T-helper 1 cell treated with Interleukin-12 subunit alpha and Interleukin-12 subunit beta and Interleukin-4 antibody, amounts not matched to agents 30 μg/mL and 1 μg/mL, for 36 hours (primary cell): ENCODE data around the gene LCN15.
"Not testable (repeated sequence)": the region's sequence is repeated elsewhere in the genome, so short reads cannot be mapped to it uniquely, and the experiment has no call there.

Experiments
- H3K27ac Mint-ChIP-seq: one replicate; pipeline ENCODE4 v1.8.0; 2021; ENCODE audit warnings: mild to moderate bottlenecking, mixed read lengths
- H3K27me3 Mint-ChIP-seq: one replicate; pipeline ENCODE4 v1.8.0; 2021; ENCODE audit warnings: low read depth, mixed read lengths
- H3K36me3 Mint-ChIP-seq: one replicate; pipeline ENCODE4 v1.8.0; 2021; ENCODE audit warnings: low read depth, mixed read lengths
- H3K4me1 Mint-ChIP-seq: one replicate; pipeline ENCODE4 v1.8.0; 2021; ENCODE audit warnings: low read depth, mixed read lengths
- H3K4me3 Mint-ChIP-seq: one replicate; pipeline ENCODE4 v1.8.0; 2021; ENCODE audit warnings: mild to moderate bottlenecking, moderate library complexity, mixed read lengths
- H3K9me3 Mint-ChIP-seq: one replicate; pipeline ENCODE4 v1.8.0; 2021; ENCODE audit warnings: mixed read lengths

LCN15 gene

DNA sequence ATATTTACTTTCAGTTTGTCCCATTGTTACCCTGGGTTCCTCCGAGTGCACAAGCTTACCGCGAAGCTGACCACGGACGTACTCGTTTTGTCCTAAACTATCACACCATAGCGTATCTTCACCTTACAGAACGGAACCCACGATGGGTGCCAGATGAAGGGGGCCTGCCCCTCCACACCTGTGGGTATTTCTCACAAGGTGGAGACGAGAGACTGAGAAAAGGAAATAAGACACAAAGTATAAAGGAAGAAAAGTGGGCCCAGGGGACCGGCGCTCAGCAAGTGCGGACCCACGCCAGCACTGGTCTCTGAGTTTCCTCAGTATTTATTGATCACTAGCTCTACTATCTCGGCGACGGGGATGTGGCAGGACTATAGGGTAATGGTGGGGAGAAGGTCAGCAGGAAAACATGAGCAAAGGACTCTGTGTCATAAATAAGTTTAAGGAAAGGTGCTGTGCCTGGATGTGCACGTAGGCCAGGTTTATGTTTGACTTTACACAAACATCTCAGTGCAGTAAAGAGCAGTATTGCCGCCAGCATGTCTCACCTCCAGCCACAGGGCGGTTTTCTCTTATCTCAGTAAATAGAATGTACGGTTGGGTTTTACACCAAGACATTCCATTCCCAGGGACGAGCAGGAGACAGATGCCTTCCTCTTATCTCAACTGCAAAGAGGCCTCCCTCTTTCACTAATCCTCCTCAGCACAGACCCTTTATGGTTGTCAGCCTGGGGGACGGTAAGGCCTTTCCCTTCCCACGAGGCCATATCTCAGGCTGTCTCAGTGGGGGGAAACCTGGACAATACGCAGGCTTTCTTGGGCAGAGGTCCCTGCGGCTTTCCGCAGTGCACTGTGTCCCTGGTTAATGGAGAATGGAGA is 24.6 kb upstream of the LCN15 start:
- not testable (repeated sequence) for H3K36me3 Mint-ChIP-seq, H3K9me3 Mint-ChIP-seq, H3K27ac Mint-ChIP-seq, H3K4me3 Mint-ChIP-seq
- Mint-ChIP-seq H3K27me3 (peaks cover 20% of the 10 kb centered on the region), H3K4me1 (peaks cover 23% of the 10 kb centered on the region)

DNA sequence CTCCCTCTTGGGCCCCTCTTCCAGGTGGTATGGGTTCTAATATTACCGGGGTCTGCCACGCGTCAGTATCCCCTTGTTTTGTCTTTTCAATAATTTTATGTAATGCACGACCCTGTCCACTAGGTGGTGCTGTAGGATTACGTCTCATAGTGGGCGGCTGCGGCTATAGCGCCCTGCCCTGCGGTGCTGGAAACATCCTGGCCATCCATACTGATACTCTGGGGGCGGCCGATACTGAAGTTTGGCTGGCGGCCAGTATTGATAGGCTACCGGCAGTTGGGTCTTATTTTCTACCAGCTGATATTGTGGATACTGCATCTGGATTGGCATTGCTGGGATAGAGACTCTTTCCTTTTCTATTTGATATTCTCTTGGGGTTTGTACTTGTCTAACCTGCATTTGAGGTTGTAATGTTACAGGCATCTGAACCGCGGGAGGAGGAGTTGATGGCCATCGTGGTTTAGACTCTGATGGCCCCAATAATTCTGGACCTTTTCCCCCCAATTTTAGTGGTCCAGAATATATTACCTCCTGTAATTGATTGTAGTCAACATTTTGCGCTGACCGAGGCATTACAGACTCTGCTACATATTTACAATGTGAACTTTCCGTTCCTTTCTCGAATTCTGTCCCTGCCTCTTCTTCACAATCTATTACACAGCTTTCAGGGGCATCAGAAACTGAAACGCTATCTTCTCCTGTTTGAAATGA is 23.5 kb upstream of the LCN15 start:
- peaks cover 28% of the 10 kb centered on the region for H3K27me3 Mint-ChIP-seq
- no peak overlapping the region for H3K4me3 Mint-ChIP-seq
- H3K27ac Mint-ChIP-seq, result no peak overlapping the region
- H3K9me3 Mint-ChIP-seq, result no peaks in the 10 kb centered on the region
- peaks cover 23% of the 10 kb centered on the region for H3K4me1 Mint-ChIP-seq
- H3K36me3 Mint-ChIP-seq, result peaks cover 3% of the 10 kb centered on the region

DNA sequence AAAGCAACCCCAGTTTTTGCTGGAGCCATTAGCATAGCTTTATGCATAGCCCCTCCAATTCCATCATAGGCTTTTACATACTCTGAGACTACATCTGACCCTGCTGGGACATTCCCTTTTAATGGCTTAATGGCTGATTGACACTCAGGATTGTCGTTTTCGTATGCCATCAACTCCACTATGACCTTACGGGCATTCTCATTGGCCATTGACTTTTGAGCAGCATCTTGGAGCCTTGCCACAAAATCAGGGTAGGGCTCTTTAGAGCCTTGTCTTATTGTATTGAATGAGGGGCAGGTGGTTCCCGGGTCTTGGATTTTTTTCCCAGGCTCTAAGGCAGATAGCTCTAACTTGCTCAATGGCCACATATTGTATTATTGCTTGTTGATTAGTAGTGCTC is 22.7 kb upstream of the LCN15 start:
- H3K27me3 Mint-ChIP-seq, result peaks cover 36% of the 10 kb centered on the region
- H3K4me1 Mint-ChIP-seq, result peaks cover 19% of the 10 kb centered on the region
- not testable (repeated sequence) for H3K27ac Mint-ChIP-seq, H3K9me3 Mint-ChIP-seq, H3K36me3 Mint-ChIP-seq, H3K4me3 Mint-ChIP-seq

DNA sequence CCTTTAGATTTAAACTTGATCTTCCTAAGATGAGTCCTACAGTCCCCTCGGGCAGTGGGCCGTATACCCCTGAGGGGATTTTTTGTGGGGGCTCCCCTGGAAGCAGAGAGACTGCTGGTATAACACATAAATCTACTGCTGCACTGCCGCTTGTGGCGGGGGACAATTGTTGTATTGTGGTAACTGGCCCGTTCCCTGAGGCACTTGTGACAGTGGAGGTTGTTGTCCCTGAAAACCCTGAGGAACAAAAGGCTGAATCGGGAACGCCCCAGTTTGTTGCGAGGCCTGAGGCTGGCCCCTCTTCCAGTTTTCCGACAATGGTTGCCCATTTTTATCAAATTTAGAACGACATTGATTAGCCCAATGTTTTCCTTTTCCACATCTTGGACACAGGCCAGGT is 22.1 kb upstream of the LCN15 start:
- H3K27me3 Mint-ChIP-seq, result peaks cover 38% of the 10 kb centered on the region
- H3K36me3 Mint-ChIP-seq, result no peaks in the 10 kb centered on the region
- no peak overlapping the region for H3K4me3 Mint-ChIP-seq
- peaks cover 16% of the 10 kb centered on the region for H3K4me1 Mint-ChIP-seq
- H3K9me3 Mint-ChIP-seq, result no peaks in the 10 kb centered on the region
- H3K27ac Mint-ChIP-seq, result no peak overlapping the region

DNA sequence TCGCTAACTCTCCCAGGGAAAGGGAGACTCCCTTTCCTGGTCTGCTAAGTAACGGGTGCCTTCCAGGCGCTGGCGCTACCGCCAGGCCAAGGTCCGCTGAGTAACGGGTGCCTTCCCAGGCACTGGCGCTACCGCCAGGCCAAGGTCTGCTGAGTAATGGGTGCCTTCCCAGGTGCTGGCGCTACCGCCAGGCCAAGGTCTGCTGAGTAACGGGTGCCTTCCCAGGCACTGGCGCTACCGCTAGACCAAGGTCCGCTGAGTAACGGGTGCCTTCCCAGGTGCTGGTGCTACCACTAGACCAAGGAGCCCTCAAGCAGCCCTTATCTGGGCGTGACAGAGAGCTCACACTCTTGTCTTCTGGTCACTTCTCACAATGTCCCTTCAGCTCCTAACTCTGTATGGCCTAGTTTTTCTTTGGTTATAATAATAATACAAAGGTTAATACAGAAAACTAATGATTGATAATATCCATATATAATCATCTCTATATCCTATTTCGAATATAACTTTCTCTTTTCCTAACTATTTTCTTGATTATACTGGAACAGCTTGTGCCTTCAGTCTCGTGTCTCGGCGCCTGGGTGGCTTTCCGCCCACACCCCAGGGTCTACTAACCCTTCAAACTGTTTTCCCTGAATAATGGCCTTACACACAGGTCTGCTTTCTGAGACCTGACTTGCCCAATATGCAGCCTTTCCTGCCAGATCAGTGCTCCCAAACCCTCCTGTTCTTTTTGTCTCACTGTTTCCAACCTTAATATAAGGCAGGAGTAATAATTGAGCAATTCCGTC is 21.4 kb upstream of the LCN15 start:
- H3K36me3 Mint-ChIP-seq, H3K4me3 Mint-ChIP-seq, H3K27ac Mint-ChIP-seq, H3K9me3 Mint-ChIP-seq: not testable (repeated sequence)
- Mint-ChIP-seq H3K4me1 (peaks cover 16% of the 10 kb centered on the region), H3K27me3 (peaks cover 41% of the 10 kb centered on the region)

DNA sequence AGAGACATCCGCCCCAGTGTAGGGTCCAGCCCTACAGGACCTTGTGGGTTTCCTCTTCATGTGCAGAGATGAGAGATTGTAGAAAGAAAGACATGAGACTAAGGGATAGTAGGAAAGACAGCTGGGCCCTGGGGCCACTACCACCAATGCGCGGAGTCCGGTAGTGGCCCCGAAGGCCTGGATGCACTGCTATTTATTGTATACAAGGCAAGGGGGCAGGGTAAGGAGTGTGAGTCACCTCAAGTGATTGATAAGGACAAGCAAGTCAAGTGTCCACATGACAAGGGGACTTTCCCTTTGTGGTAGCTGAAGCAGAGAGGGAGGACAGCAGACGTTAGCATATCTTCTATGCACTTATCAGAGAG is 20.7 kb upstream of the LCN15 start:
- Mint-ChIP-seq H3K27me3 (peaks cover 47% of the 10 kb centered on the region), H3K36me3 (no peaks in the 10 kb centered on the region), H3K27ac (no peak overlapping the region), H3K4me3 (no peak overlapping the region), H3K9me3 (no peaks in the 10 kb centered on the region), H3K4me1 (peaks cover 13% of the 10 kb centered on the region)

DNA sequence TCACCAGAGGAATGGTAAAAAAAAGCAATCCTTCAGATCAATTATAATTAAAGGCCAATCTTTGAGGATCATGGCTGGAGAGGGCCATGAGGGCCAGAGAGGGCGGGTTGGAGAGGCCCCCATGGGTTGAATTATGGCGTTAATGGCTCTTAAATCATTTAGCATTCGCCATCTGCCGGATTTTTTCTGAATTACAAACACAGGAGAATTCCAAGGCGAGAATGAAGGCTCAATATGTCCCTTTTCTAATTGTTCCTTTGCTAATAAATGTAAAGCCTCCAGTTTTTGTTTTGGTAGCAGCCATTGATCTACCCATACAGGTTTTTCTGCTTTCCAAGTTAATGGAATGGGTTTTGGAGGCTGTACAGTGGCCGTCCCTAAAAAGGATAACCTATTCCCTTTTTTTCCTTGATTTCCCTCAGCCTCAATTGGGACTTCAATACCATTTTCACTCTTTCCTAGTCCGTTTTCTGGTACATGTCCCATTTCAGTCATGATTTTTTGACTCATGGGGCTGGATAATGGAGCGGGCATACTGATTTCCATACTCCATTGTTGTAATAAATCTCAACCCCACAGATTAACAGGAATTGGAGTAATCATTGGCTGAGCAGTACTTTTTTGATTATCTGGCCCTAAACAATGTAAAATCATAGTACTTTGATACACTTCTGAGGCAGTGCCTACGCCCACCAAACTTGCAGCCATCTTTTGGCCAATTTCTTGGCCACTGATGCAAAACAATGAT is 20.1 kb upstream of the LCN15 start:
- Mint-ChIP-seq H3K4me1 (peaks cover 13% of the 10 kb centered on the region), H3K9me3 (no peaks in the 10 kb centered on the region), H3K4me3 (no peak overlapping the region), H3K27ac (no peak overlapping the region), H3K27me3 (peaks cover 52% of the 10 kb centered on the region), H3K36me3 (no peaks in the 10 kb centered on the region)

DNA sequence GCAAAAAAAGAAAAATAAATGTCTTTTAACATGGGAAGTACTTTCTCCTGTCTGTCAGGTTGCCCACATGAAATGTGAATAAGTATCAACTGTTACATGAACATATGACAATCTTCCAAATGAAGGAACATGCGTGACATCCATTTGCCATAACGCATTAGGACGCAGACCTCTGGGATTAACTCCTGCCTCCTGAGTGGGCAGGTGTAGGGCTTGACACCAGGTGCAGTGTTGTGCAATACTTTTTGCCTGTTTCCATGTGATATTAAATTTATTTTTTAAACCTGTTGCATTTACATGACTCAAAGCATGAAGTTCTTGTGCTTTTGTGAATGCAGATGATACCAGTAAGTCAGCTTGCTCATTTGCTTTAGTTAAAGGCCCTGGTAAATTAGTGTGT is 18.1 kb upstream of the LCN15 start:
- H3K4me3 Mint-ChIP-seq, result no peak overlapping the region
- H3K9me3 Mint-ChIP-seq, result no peaks in the 10 kb centered on the region
- no peaks in the 10 kb centered on the region for H3K36me3 Mint-ChIP-seq
- H3K27me3 Mint-ChIP-seq, result peaks cover 64% of the 10 kb centered on the region
- no peak overlapping the region for H3K27ac Mint-ChIP-seq
- peaks cover 1% of the 10 kb centered on the region for H3K4me1 Mint-ChIP-seq

DNA sequence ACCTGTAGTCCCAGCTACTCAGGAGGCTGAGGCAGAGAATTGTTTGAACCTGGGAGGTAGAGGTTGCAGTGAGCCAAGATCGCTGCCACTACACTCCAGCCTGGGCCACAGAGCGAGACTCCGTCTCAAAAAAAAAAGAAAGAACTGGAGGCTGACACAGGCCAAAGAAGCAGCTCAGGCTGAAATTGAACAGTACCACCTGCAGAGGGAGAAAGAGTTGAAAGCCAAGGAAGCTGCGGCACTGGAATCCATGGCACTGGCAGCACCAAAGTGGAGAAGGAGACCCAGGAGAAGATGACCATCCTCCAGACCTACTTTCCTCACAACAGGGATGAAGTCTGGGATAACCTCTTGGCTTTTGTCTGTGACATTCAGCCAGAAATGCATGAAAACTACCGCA is 15.5 kb upstream of the LCN15 start:
- Mint-ChIP-seq H3K27ac (no peak overlapping the region), H3K4me1 (no peaks in the 10 kb centered on the region), H3K36me3 (no peaks in the 10 kb centered on the region), H3K27me3 (peaks cover 55% of the 10 kb centered on the region), H3K9me3 (no peaks in the 10 kb centered on the region), H3K4me3 (no peak overlapping the region)

DNA sequence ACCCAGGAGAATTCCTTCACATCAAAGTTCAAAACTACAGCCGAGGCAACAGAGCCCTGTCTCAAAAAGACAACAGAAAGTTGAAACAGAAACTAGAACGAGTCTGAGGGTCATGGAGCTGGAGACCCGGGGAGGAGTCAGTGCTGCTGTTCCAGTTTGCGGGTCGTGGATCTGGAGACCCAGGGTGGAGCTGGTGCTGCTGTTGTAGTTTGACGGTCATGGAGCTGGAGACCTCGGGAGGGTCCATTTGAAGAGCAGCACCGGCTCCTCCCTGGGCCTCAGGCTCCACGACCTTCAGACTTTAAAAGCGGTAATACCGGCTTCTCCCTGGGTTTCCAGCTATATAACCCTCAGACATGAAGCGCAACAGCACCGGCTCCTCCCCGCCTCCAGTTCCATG is 13.0 kb upstream of the LCN15 start:
- Mint-ChIP-seq H3K4me1 (no peaks in the 10 kb centered on the region), H3K36me3 (no peaks in the 10 kb centered on the region), H3K4me3 (no peak overlapping the region), H3K27ac (no peak overlapping the region), H3K27me3 (peaks cover 39% of the 10 kb centered on the region), H3K9me3 (peaks cover 10% of the 10 kb centered on the region)

DNA sequence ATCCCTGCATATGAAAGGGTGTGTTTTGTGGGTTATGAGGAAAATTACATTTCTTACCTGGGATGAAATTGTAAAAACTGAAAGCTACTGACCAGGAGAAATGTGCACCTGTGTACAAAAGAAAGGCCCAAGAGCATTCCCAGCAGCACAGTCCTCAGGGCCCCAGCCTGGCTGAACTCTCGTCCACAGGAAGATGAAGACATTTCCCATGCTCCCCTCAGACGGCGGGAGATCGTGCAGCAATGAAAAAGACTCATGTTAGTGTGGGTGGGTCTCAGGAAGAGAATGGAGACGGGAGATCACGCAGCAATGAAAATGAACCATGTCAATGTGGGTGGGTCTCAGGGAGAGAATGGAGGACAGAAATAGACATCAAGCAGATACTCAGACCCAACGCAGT is 12.6 kb upstream of the LCN15 start:
- no peak overlapping the region for H3K4me3 Mint-ChIP-seq

DNA sequence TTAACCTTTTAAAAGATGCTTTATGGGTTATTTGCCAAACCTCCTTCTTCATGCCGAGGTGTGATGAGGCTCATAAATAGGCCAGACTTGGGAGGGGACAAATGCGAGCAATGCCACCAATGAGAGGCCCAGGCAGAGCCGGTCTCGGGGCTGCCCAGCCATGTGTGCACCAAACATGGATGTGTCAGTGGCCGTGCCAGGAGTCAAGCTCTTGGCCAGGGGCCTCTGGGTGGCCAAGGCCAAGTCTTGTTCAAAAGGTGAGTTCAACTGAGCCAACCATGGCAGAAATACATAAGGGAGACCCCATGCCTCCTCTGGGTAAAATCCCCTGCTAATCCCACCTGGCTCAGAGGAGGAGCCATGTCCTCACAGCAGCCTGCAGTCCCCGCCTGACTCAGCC is 10.9 kb upstream of the LCN15 start:
- peaks cover 26% of the 10 kb centered on the region for H3K27me3 Mint-ChIP-seq
- no peak overlapping the region for H3K4me3 Mint-ChIP-seq
- no peak overlapping the region for H3K27ac Mint-ChIP-seq
- no peaks in the 10 kb centered on the region for H3K4me1 Mint-ChIP-seq
- H3K9me3 Mint-ChIP-seq, result peaks cover 10% of the 10 kb centered on the region
- no peaks in the 10 kb centered on the region for H3K36me3 Mint-ChIP-seq

More for the DNA sequence above, 12.6 kb upstream of the LCN15 start:
- Mint-ChIP-seq H3K27me3 (peaks cover 34% of the 10 kb centered on the region), H3K36me3 (no peaks in the 10 kb centered on the region), H3K9me3 (peaks cover 10% of the 10 kb centered on the region), H3K27ac (no peak overlapping the region), H3K4me1 (no peaks in the 10 kb centered on the region)

DNA sequence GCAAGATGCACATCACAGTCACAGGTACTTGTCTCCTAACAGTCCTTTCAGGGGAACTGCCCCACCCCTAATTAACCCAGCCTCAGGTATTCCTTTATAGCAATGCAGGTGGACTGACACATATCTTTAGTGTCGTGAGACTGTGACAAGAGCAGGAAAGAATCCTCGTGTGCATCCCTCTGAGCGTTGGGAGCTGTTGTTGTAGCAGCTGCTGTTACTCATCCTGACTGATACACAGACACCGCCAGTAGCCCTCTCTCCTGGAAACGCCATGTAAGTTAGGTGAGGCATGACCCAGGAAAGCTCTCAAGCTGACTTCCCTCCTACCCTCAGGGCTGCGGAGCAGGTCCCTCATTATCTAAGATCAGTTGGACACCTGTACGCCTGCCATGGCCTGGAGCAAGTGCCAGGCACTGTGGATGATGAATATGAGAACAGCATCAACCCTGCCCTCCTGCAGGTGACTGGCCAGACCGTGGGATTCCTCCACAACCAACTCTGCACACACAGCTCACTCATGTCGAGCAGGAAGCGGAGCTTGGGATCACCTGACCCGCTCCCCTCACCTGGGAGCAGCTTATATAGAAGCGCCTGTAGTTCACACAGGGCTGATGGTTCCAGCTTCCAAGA is 10.2 kb upstream of the LCN15 start:
- Mint-ChIP-seq H3K27ac (no peak overlapping the region), H3K9me3 (peaks cover 10% of the 10 kb centered on the region), H3K36me3 (no peaks in the 10 kb centered on the region), H3K4me3 (no peak overlapping the region), H3K27me3 (peaks cover 20% of the 10 kb centered on the region), H3K4me1 (no peaks in the 10 kb centered on the region)
